Activated CD8-positive, alpha-beta memory T cell treated with anti-CD3 and anti-CD28 coated beads for 4 hours (primary cell): ENCODE results near the gene DDIAS.
"Not testable (repeated sequence)": the region's sequence is repeated elsewhere in the genome, so short reads cannot be mapped to it uniquely, and the experiment has no call there.

Experiments used
- DNase-seq, 2 donors: peaks; one replicate each; pipeline ENCODE4 v3.0.0-alpha.2; 2020; ENCODE audit warnings: low read depth in 2 of 2

Gene DDIAS

DNA sequence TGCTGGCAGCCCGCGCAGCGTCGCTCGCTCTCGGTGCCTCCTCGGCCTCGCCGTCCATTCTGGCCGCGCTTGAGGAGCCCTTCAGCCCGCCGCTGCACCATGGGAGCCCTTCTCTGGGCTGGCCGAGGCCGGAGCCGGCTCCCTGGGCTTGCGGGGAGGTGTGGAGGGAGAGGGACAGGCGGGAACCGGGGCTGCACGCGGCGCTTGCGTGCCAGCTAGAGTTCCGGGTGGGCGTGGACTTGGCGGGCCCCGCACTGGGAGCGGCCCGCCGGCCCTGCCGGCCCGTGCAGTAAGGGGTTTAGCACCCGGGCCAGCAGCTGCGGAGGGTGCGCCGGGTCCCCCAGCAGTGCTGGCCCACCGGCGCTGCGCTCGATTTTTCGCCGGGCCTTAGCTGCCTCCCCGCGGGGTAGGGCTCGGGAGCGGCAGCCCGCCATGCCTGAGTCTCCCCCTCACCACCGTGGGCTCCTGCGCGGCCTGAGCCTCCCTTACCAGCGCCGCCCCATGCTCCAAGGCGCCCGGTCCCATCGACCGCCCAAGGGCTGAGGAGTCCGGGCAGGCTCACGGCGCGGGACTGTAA is 69.1 kb downstream of the DDIAS start:
- DNase-seq = not testable (repeated sequence)

DNA sequence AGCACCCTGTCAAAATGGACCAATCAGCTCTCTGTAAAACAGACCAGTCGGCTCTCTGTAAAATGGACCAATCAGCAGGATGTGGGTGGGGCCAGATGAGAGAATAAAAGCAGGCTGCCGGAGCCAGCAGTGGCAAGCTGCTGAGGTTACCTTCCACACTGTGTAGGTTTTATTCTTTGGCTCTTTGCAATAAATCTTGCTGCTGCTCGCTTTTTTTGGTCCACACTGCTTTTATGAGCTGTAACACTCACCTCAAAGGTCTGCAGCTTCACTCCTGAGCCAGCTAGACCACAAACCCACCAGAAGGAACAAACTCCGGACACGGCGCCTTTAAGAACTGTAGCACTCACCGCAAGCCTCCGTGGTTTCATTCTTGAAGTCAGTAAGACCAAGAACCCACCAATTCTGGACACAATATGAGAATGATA is 70.0 kb downstream of the DDIAS start:
- DNase-seq = not testable (repeated sequence)

DNA sequence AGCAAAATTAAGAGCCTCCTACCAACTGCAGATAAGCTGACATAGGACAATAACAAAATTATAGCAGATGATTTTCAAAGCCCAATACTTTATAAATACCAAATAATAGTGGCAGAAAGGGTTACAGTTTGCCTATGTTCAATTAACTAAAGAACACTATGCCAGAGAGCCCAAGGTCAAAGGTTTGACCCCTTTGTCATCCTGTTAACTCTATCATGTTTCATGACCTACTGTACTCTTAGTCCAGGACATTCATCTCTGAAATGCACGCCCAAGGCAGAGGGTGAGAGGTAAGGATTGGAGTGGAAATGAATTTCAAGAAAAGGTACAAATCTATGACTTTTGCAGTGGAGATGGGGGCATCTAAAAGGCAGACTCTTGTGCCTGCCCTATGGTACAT is 70.6 kb downstream of the DDIAS start:
- no peak for DNase-seq

DNA sequence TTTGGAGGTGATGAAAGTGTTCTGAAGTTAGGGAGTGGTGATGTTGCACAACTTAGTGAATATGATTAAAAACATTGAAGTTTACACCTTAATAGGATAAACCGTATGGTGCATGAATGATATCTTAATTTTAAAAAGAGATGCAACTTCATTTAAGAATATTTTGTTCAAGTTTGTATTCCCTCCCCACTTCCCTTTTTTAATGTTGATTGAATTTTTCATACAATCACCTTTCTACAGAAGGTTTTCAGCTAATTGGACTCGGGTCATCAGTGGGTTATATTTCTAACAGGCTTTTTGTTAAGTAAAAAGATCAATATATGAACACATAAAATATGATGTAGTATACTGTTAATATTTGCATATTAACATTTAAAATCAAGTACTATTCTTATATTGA is 72.6 kb downstream of the DDIAS start:
- DNase-seq = no peak

DNA sequence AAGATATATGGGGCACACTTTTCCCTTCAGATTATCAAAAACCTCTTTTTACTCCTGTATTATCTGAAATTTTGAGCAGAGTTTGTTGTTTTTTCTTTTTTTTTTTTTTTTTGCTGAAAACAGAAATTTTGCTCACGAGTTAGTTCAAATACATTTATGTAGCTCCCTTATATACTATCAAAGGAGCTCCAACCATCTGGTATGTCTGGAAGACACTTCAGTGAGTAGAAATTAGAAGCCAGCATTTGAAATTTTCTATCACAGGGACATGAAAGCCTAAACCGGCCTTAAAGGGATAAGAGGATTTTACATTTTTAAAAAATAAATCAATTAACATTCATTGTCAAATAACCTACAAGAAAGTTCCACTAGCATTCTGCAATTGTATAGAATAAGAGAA is 73.3 kb downstream of the DDIAS start:
- DNase-seq = no peak

DNA sequence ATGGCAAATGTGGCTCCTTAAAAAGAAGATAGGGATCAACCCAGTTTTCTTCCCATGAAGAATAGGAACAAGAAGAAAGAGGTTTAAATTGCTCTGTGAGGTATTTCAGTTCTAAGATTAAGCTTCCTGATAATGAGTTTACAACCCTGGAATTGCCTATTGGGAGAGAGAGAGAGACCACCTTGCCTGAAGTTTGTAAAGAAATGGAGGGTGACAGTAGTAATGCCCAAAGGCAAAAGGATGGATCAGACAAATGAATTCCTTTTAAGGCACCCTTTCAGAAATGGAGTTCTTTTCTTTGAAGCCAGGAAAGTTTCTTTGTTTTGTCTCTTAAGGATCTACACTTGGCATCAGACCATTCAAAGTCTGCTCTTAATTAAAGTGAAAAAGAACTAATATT is 74.3 kb downstream of the DDIAS start:
- DNase-seq = no peak

DNA sequence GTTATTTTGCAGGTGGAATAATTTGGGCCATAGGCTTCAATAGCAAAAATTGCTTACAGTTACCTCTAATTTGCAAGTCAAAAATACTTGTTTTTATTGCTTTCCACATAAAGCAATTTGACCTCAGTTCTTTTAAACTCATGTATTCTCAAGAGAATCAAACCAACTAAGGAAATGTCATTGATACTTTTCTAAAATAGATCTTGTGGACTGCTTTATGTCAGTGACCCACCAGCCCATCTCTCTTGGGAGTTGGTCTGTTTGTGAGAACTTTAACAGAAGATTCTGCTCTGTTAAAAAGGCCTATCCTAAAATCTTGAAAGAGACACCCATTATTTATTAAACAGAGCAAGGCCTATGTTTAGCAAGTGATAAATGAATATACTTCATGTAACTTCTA is 75.2 kb downstream of the DDIAS start:
- DNase-seq = no peak

DNA sequence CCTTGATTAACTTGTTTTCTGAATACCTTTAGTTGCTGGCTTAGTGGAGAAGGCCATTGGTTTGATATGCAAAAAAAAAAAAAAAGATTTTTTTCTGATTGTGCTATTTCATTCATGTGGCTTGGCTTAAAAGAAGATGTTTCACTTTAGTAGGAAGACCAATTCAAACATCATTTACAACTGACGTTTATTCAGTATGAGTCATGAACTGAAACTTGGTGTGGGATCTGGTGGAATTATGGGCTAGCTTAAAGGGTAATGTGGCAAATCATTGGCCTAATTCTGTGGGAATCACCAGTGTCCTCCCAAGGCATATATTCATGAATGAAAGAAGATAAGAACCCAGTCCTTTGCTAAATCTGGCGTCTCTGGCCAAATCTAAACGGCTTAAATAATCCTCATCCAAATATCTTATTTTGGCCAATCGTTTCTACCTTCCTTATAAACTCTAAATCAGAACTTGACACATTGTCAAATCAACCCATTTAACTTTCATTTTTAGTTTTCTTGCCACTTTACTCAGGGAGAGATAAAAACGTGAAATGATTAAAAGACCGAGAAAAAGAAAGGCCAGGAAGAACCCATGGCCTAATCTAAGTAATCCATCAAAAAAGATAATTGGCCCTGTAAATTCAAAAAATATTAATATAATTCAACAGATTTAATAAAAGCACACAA is 77.0 kb downstream of the DDIAS start:
- no peak for DNase-seq

DNA sequence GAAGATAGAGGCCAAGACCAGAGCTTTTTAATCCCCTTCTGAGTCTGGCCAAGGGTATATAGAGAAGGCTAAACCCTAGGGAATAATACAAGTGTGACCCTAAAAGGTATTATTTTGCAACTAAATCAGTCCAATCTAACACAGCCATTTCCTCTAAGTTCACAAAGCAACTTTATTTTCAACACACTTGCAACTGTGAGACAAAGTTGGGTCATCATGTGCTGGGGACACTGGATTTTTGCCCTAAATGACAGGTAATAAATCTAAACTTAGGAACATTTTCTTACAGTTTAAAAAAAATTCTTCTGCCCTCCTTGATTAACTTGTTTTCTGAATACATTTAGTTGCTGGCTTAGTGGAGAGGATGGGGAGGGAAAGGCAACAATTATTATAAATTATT is 78.3 kb downstream of the DDIAS start:
- DNase-seq = no peak

DNA sequence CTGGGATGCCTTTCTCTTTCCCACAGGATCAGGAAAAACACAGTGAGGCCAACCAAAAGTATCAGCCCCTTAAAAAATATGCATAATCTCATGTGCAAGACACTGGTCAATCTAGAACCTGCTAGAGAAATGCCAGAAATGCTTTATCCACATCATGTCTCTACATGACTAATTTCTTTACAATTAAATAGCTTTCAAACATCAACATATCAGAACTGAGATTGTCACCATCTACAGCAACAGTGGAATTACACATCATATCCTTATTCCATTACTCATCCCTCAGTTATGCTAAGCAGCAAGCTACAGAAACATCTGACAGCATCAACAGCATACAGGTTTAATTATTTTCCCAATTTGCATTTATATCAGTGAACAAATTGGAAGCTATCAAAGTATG is 78.8 kb downstream of the DDIAS start:
- no peak for DNase-seq

DNA sequence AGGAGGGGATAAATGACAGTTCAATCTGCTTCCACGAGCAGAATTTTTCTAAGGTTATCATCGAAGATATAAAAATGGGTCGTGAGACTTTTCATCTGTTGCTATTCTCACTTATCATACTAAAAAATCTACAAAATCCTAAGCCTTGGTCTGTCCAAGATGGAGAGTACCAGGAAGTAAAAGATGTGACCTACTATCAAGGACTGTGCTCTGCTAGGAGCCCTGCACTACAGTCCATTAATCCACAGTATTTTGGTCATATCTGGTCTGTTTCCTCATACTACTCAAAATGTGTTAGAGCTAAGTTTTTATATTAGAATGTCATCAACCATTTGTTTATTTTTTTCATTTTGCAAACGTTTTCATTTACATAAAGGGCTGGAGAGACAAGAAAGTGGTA is 79.4 kb downstream of the DDIAS start:
- no peak for DNase-seq

DNA sequence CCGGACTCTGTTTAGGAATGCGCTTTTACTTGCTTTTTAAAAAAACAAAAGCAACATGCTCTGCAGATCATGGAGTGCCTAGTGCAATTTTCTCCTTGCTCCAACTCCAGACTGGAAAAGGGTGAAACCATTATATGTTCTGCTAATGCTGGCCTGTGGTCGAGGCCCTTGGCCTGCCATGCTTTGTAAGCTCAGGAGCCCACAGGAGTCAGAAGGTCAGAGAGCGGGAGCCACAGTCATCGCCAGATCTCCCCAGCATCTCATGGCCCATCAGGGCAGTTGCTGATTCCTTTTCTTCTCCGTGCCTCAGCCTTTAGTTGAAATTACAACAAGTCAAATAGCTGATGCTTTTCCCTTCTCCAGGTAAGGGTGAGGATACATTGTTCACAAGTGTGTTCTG is 80.3 kb downstream of the DDIAS start:
- no peak for DNase-seq
